Liver (tissue), 3 donors: ENCODE measurements around the gene PCNT.

Experiments
- CTCF ChIP-seq: fragments of 150-350 bp; IDR thresholded peaks from 2 replicates; pipeline ENCODE4 v1.5.1; 2017; ENCODE audit warnings: improper control_type of control experiment, low read depth, low read length; ENCODE audit not compliant: missing input control
- GABPA ChIP-seq, 2 donors: IDR thresholded peaks in 1 of 2; conservative IDR thresholded peaks in 1 of 2; 2 replicates each; pipeline ENCODE4 v1.6.1; 2016; ENCODE audit warnings: antibody characterized with exemption in 2 of 2, mild to moderate bottlenecking in 1 of 2, moderate library complexity in 1 of 2
- REST ChIP-seq: IDR thresholded peaks from 2 replicates; pipeline ENCODE4 v1.6.1; 2016; ENCODE audit warnings: antibody characterized with exemption, mild to moderate bottlenecking
- ZBTB33 ChIP-seq: IDR thresholded peaks from 2 replicates; pipeline ENCODE4 v1.6.1; 2016; ENCODE audit warnings: antibody characterized with exemption
- donor health status: healthy.
- donor health status: healthy.

GRCh38 chr21:46472246-46472645 lies 148.3 kb downstream of the PCNT start:
- TF ChIP-seq GABPA (IDR thresholded peaks at IDR 0.05 in 1 of 2, conservative IDR thresholded peaks at IDR 0.05 in 1 of 2), result no peak
- TF ChIP-seq CTCF, result no peak
- no peak for TF ChIP-seq REST
- no peak for TF ChIP-seq ZBTB33
